Endothelial cell of umbilical vein (primary cell): ENCODE measurements around the gene IL20. TPM values are rescaled to one million over a fixed set of nuclear protein-coding genes. Genes with fewer than 3 reads are reported as not detected.

ENCODE experiments used
- BruUV-seq: library from RNA; stranded (reverse); fragments of 400-500 nt; replicated peaks from 2 replicates; lab custom pipeline; 2021; lab: Mats Ljungman, UMichigan
- CTCF ChIA-PET: fragments of 300-600, 350-600 bp; sonication (Branson Sonifier 250); formaldehyde crosslinking; loops from one replicate; lab custom pipeline; 2021; ENCODE audit warnings: antibody characterized with exemption, inconsistent platforms; lab: Charles Lee
- POLR2A ChIA-PET: fragments of 300-600, 350-600 bp; sonication (Branson Sonifier 250); formaldehyde crosslinking; loops from one replicate; lab custom pipeline; 2021; ENCODE audit warnings: antibody characterized with exemption, inconsistent platforms; lab: Charles Lee
- DNase-seq: peaks from one replicate; pipeline ENCODE4 v3.0.0-alpha.2; 2011; ENCODE audit warnings: low read depth, low spot score
- FAIRE-seq: peaks from 2 replicates; lab custom pipeline; 2011; peaks lifted over from hg19 to GRCh38; lab: Jason Lieb, UNC
- H2AFZ ChIP-seq: 2 replicates; pipeline ENCODE4 v1.6.0; 2012; ENCODE audit warnings: low read depth, low read length, control low read depth, inconsistent platforms
- H3K27ac ChIP-seq: 2 replicates; pipeline ENCODE4 v1.5.1; 2011; ENCODE audit warnings: low read depth, mild to moderate bottlenecking, control low read depth, low read length, moderate library complexity; ENCODE audit not compliant: insufficient read depth
- H3K27me3 ChIP-seq, 2 experiments: 2 replicates each; pipeline versions ENCODE4 v1.6.0 to v1.6.1; 2011; ENCODE audit warnings: low read length in 2 of 2, mixed read lengths in 1 of 2; ENCODE audit not compliant: control insufficient read depth in 2 of 2, insufficient read depth in 2 of 2
- H3K36me3 ChIP-seq, 2 experiments: 2 replicates in 1 of 2; 3 replicates in 1 of 2; pipeline ENCODE4 v1.5.1; 2011; ENCODE audit warnings: low read length in 2 of 2, mild to moderate bottlenecking in 1 of 2, moderate library complexity in 1 of 2; ENCODE audit not compliant: control insufficient read depth in 2 of 2, insufficient read depth in 2 of 2; ENCODE audit errors: extremely low read depth in 1 of 2
- H3K4me1 ChIP-seq: 3 replicates; pipeline ENCODE4 v1.5.1; 2011; ENCODE audit warnings: mild to moderate bottlenecking, low read length; ENCODE audit not compliant: control insufficient read depth, insufficient read depth; ENCODE audit errors: extremely low read depth
- H3K4me2 ChIP-seq: 2 replicates; pipeline ENCODE4 v1.6.1; 2011; ENCODE audit warnings: low read length, control low read depth, mixed read lengths; ENCODE audit not compliant: insufficient read depth
- H3K4me3 ChIP-seq, 3 experiments: fragments of 200-600 bp in 1 of 3; sonication (generic), shearing (Covaris generic) in 1 of 3; replicated peaks in 1 of 3; 2 replicates each; pipeline ENCODE4 v1.5.1; 2011 to 2016; ENCODE audit warnings: control low read depth in 3 of 3, low read length in 3 of 3, mild to moderate bottlenecking in 2 of 3, inconsistent platforms in 1 of 3, low read depth in 1 of 3, moderate library complexity in 1 of 3; ENCODE audit not compliant: insufficient read depth in 1 of 3
- H3K79me2 ChIP-seq: 2 replicates; pipeline ENCODE4 v1.6.0; 2012; ENCODE audit warnings: low read length, inconsistent platforms; ENCODE audit not compliant: control insufficient read depth, insufficient read depth
- H3K9ac ChIP-seq: replicated peaks from 2 replicates; pipeline ENCODE3; 2011; ENCODE audit warnings: low read length, control low read depth; ENCODE audit not compliant: insufficient read depth; ENCODE audit errors: extremely low read depth
- H3K9me1 ChIP-seq: replicated peaks from 3 replicates; pipeline ENCODE4 v1.6.0; 2011; ENCODE audit warnings: mild to moderate bottlenecking, low read length; ENCODE audit not compliant: control insufficient read depth, insufficient read depth; ENCODE audit errors: extremely low read depth
- H3K9me3 ChIP-seq: replicated peaks from 2 replicates; pipeline ENCODE4 v1.5.1; 2012; ENCODE audit warnings: low read length, inconsistent platforms; ENCODE audit not compliant: control insufficient read depth, insufficient read depth
- H4K20me1 ChIP-seq: replicated peaks from 2 replicates; pipeline ENCODE3; 2011; ENCODE audit warnings: mild to moderate bottlenecking, low read length; ENCODE audit not compliant: control insufficient read depth, insufficient read depth; ENCODE audit errors: extremely low read depth
- EZH2 ChIP-seq: IDR thresholded peaks from 2 replicates; pipeline ENCODE4 v1.6.1; 2012; ENCODE audit warnings: borderline replicate concordance, low read depth, mild to moderate bottlenecking, moderate library complexity, low read length, inconsistent platforms; ENCODE audit not compliant: severe bottlenecking
- GATA2 ChIP-seq: IDR thresholded peaks from 2 replicates; pipeline ENCODE4 v1.7.0; 2011; ENCODE audit warnings: low read depth, mild to moderate bottlenecking, moderate library complexity, mixed read lengths, low read length; ENCODE audit not compliant: insufficient read length, insufficient read depth
- JUN ChIP-seq: IDR thresholded peaks from 2 replicates; pipeline ENCODE4 v1.6.1; 2011; ENCODE audit warnings: borderline replicate concordance, low read depth; ENCODE audit not compliant: insufficient read length, insufficient read depth
- MYC ChIP-seq: IDR thresholded peaks from one replicate; pipeline ENCODE4 v1.6.1; 2011; ENCODE audit warnings: mild to moderate bottlenecking, low read depth, low read length
- POLR2A ChIP-seq: IDR thresholded peaks from 2 replicates; pipeline ENCODE4 v1.6.1; 2012; ENCODE audit warnings: low read depth, mild to moderate bottlenecking, control low read depth, low read length
- POLR2AphosphoS5 ChIP-seq: IDR thresholded peaks from 2 replicates; pipeline ENCODE4 v1.6.1; 2012; ENCODE audit warnings: low read depth, mild to moderate bottlenecking, control low read depth, low read length, moderate library complexity; ENCODE audit not compliant: insufficient read depth
- dilution Hi-C: fragments of 300-500 bp; cut with MboI; formaldehyde crosslinking; loops from one replicate; pipeline ENCODE4 v1.15.0; 2019; ENCODE audit warnings: low sequenced_read_pairs; ENCODE audit not compliant: extremely low pct_ligation_motif_present
- intact Hi-C: fragments of 100-400 bp; cut with micrococcal nuclease; formaldehyde crosslinking; loops from one replicate; pipeline ENCODE4 v1.10.0; 2022
- polyA plus RNA-seq, 4 experiments: library from polyadenylated mRNA; depleted of rRNA in 3 of 4; stranded (reverse) in 3 of 4; unstranded in 1 of 4; fragments of >200 nt; gene quantifications; 2 replicates each; pipeline versions ENCODE4 v1.2.1 to v1.2.3, GENCODE V29; 2011 to 2012; ENCODE audit warnings: missing spikeins in 1 of 4
- total RNA-seq: library from RNA; stranded (reverse); gene quantifications from 2 replicates; pipeline ENCODE4 v1.2.3, GENCODE V29; 2021
- TF ChIP-seq, protein P1 (sequence below), 2 donors: IDR thresholded peaks; 1 replicate in 1 of 2; 2 replicates in 1 of 2; pipeline ENCODE4 v1.5.1; 2011; ENCODE audit warnings: low read length in 2 of 2, mild to moderate bottlenecking in 2 of 2, moderate library complexity in 2 of 2, control low read depth in 1 of 2, inconsistent platforms in 1 of 2, low read depth in 1 of 2; ENCODE audit not compliant: insufficient read depth in 1 of 2; ENCODE audit errors: extremely low read depth in 1 of 2

Gene IL20
- total and polyA plus RNA-seq, 2 donors (not counting 3 experiments of a cell fraction or from before 2014, with no cell fraction given) = not detected

DNA sequence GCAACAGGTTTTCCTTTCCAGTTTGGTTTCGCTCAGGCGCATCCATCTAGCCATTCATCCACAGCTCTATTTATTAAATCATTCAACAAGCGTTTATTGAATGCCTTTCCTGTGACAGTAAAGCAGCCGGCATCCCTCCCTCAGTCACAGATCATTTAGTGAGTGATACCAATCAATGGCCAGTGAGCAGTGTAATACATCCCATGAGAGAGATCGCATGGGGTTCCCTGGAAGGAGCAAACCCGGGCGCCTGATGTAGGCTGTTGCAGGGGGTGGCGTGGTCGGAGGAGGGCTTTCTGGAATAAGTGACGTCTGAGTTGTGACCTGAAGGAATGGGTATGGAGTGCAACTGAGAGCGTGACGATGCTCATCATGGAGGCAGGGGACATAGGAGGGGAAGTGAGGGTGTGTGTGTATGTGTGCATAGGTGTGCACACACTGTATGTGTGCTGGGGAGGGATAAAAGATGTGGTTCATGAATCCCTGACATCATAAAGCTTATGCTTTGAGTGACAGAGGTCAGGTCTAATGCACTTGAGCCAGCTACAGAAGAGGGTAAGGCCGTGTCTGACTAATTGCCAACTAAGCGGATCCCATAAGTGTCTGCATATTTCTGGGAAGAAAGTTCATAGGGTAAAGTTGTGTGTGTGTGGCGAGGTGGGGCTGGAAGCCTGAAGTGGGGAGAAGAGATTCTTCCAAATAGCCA, 49.8 kb downstream of the IL20 start:
- no peaks in the 10 kb centered on the region for H3K4me1 ChIP-seq
- no TSS peak for BruUV-seq
- dilution Hi-C loops = no loop called here
- no peaks in the 10 kb centered on the region for H3K36me3 ChIP-seq
- H3K9me3 ChIP-seq = no peaks in the 10 kb centered on the region
- H3K9ac ChIP-seq = no peak overlapping the region
- H3K79me2 ChIP-seq = no peaks in the 10 kb centered on the region
- no peak for FAIRE-seq
- H3K27ac ChIP-seq = no peak overlapping the region
- no peaks in the 10 kb centered on the region for H4K20me1 ChIP-seq
- no peak overlapping the region for H2AFZ ChIP-seq
- no peaks in the 10 kb centered on the region for H3K9me1 ChIP-seq
- POLR2A ChIA-PET = no interaction called here
- H3K4me3 ChIP-seq = no peak overlapping the region
- TF ChIP-seq MYC (no peak), GATA2 (no peak), EZH2 (no peak), JUN (no peak), POLR2A (no peak), POLR2AphosphoS5 (no peak)
- TF ChIP-seq, protein P1, sequence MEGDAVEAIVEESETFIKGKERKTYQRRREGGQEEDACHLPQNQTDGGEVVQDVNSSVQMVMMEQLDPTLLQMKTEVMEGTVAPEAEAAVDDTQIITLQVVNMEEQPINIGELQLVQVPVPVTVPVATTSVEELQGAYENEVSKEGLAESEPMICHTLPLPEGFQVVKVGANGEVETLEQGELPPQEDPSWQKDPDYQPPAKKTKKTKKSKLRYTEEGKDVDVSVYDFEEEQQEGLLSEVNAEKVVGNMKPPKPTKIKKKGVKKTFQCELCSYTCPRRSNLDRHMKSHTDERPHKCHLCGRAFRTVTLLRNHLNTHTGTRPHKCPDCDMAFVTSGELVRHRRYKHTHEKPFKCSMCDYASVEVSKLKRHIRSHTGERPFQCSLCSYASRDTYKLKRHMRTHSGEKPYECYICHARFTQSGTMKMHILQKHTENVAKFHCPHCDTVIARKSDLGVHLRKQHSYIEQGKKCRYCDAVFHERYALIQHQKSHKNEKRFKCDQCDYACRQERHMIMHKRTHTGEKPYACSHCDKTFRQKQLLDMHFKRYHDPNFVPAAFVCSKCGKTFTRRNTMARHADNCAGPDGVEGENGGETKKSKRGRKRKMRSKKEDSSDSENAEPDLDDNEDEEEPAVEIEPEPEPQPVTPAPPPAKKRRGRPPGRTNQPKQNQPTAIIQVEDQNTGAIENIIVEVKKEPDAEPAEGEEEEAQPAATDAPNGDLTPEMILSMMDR (IDR thresholded peaks at IDR 0.05; ENCODE audit: extremely low read depth in 1 of 2, insufficient read depth in 1 of 2, low read depth in 1 of 2, low read length in 2 of 2) = no peak
- H3K27me3 ChIP-seq = peaks cover 14 to 16% of the 10 kb centered on the region in 2 experiments
- no peak overlapping the region for H3K4me2 ChIP-seq
- intact Hi-C loops = loop anchor here (10.0 kb wide), 1 partner anchor 420 kb away; no protein-coding TSS in a partner anchor
- CTCF ChIA-PET = interaction anchor here (1.6 kb wide), 1 partner anchor 180 kb away, joined by 3 read pairs; no protein-coding TSS in a partner anchor
- no peak for DNase-seq
